Stimulated activated effector memory CD8-positive, alpha-beta T cell treated with anti-CD3 and anti-CD28 coated beads, Interleukin-12 subunit alpha, Interleukin-12 subunit beta, amount 100 ng/mL, for 72 hours (primary cell): ENCODE data around the gene PDE12.
"Not testable (repeated sequence)": the region's sequence is repeated elsewhere in the genome, so short reads cannot be mapped to it uniquely, and the experiment has no call there.

Source experiments
- ATAC-seq: fragments of 150-1000 bp; cut with Tn5 transposase; 2 replicates; pipeline ENCODE4 v1.10.0; 2021
- DNase-seq, 2 donors: peaks; one replicate each; pipeline ENCODE4 v3.0.0; 2021 to 2022; ENCODE audit warnings: low spot score in 2 of 2
- H3K27ac Mint-ChIP-seq: one replicate; pipeline ENCODE4 v1.8.0; 2022; ENCODE audit warnings: mild to moderate bottlenecking, mixed read lengths
- H3K36me3 Mint-ChIP-seq: one replicate; pipeline ENCODE4 v1.8.0; 2022; ENCODE audit warnings: mild to moderate bottlenecking, mixed read lengths
- H3K4me1 Mint-ChIP-seq: one replicate; pipeline ENCODE4 v1.8.0; 2022; ENCODE audit warnings: mixed read lengths
- H3K4me3 Mint-ChIP-seq: one replicate; pipeline ENCODE4 v1.8.0; 2022; ENCODE audit warnings: mild to moderate bottlenecking, mixed read lengths
- H3K9me3 Mint-ChIP-seq: one replicate; pipeline ENCODE4 v1.8.0; 2022; ENCODE audit warnings: mixed read lengths

PDE12 gene

GRCh38 chr3:57605683-57606082, 49.6 kb downstream of the PDE12 start:
- DNase-seq: no peak
- H3K4me3 Mint-ChIP-seq: no peak overlapping the region
- ATAC-seq: no peak
- peaks cover 10% of the 10 kb centered on the region for H3K9me3 Mint-ChIP-seq
- H3K36me3 Mint-ChIP-seq: peaks cover 6% of the 10 kb centered on the region
- no peaks in the 10 kb centered on the region for H3K4me1 Mint-ChIP-seq
- H3K27ac Mint-ChIP-seq: no peak overlapping the region

- H3K4me1 Mint-ChIP-seq, H3K27ac Mint-ChIP-seq, H3K36me3 Mint-ChIP-seq, DNase-seq, H3K9me3 Mint-ChIP-seq, ATAC-seq, H3K4me3 Mint-ChIP-seq: not testable (repeated sequence)
Measured at GRCh38 chr3:57611870-57612269, 55.8 kb downstream of the PDE12 start.

GRCh38 chr3:57616233-57616632, 60.2 kb downstream of the PDE12 start:
- H3K4me3 Mint-ChIP-seq: no peak overlapping the region
- H3K36me3 Mint-ChIP-seq: peaks cover 5% of the 10 kb centered on the region
- no peak for DNase-seq
- no peaks in the 10 kb centered on the region for H3K4me1 Mint-ChIP-seq
- peak overlapping the region; percentile 14 for H3K27ac Mint-ChIP-seq
- no peaks in the 10 kb centered on the region for H3K9me3 Mint-ChIP-seq
- ATAC-seq: no peak
